ENCODE results near the gene VANGL1. TPM values are rescaled to one million over a fixed set of nuclear protein-coding genes. Genes with fewer than 3 reads are reported as not detected.

Gene VANGL1
- total and polyA plus RNA-seq, 2 of the 4 experiments (the other 2 are of a cell fraction): 6.1 to 6.7 TPM

- TF ChIP-seq FOS (IDR thresholded peaks at IDR 0.05; ENCODE audit: low read depth, low read length) (no peak), CTCF (conservative IDR thresholded peaks at IDR 0.05; ENCODE audit: low read depth, low read length) (no peak), RFX5 (IDR thresholded peaks at IDR 0.05; ENCODE audit: low read depth, low read length) (no peak)
- no peak overlapping the region for H3K18ac ChIP-seq (ENCODE audit: low read depth, low read length)
- DNase-seq: no peak
- H3K9ac ChIP-seq (ENCODE audit: low read depth, low read length): no peak overlapping the region
- POLR2A ChIA-PET (ENCODE audit: unreplicated experiment): no interaction called here
- no peak overlapping the region for H4K8ac ChIP-seq (ENCODE audit: low read depth in 2 of 2, low read length in 2 of 2)
- H3K14ac ChIP-seq (replicated peaks; ENCODE audit: low read depth, low read length): no peak overlapping the region
- in situ Hi-C loops (cut with MboI; ENCODE audit: low sequenced_read_pairs): no loop called here
- H4K20me1 ChIP-seq (ENCODE audit: insufficient read depth, low read length): no peaks in the 10 kb centered on the region
- ATAC-seq (ENCODE audit: low read depth): no peak
- no peak overlapping the region for H3K4ac ChIP-seq (ENCODE audit: low read depth, low read length)
- dilution Hi-C loops (cut with HindIII; ENCODE audit: low sequenced_read_pairs, unreplicated experiment): no loop called here
- no peak overlapping the region for H4K5ac ChIP-seq (ENCODE audit: low read depth, low read length)
- H3K27ac ChIP-seq (ENCODE audit: insufficient read depth, low read length): no peak overlapping the region
- CTCF ChIA-PET: interaction anchor here (1.0 kb wide), 1 partner anchor 30 kb away, joined by 3 read pairs; no protein-coding TSS in a partner anchor
- no peaks in the 10 kb centered on the region for H3K4me1 ChIP-seq (ENCODE audit: control insufficient read depth, insufficient read depth, low read length)
- no TSS peak for BruUV-seq (replicated peaks)
- no peak overlapping the region for H3K56ac ChIP-seq (ENCODE audit: extremely low read depth, insufficient read depth, low read length)
- no peak overlapping the region for H2BK15ac ChIP-seq (ENCODE audit: low read depth, low read length)
- no peak overlapping the region for H3K23ac ChIP-seq (ENCODE audit: low read depth, low read length)
- H3K79me1 ChIP-seq (ENCODE audit: low read depth in 1 of 2, low read length in 2 of 2): no peaks in the 10 kb centered on the region
- no peak overlapping the region for H2BK20ac ChIP-seq (ENCODE audit: low read depth, low read length)
- intact Hi-C loops (cut with micrococcal nuclease): no loop called here
- peaks cover 2% of the 10 kb centered on the region for H3K27me3 ChIP-seq (ENCODE audit: control insufficient read depth, insufficient read depth, low read length)
- no peak overlapping the region for H2BK5ac ChIP-seq (ENCODE audit: low read depth, low read length, poor library complexity, severe bottlenecking)
- H3K9me3 ChIP-seq (ENCODE audit: control insufficient read depth, insufficient read depth, low read length): no peaks in the 10 kb centered on the region
- no peak overlapping the region for H2AK5ac ChIP-seq (ENCODE audit: low read depth, low read length)
- WGBS, 2 experiments (ENCODE audit: extremely low coverage in 2 of 2, insufficient read length in 1 of 2): no CpG with 5 or more reads among the region's 1 CpG
- H3K4me2 ChIP-seq (ENCODE audit: low read depth, low read length): no peak overlapping the region
- H3K9me1 ChIP-seq (ENCODE audit: insufficient read depth, low read length): no peaks in the 10 kb centered on the region
- H4K91ac ChIP-seq (ENCODE audit: insufficient read depth, low read depth, low read length): no peak overlapping the region
- no peak overlapping the region for H3K4me3 ChIP-seq (ENCODE audit: insufficient read depth, low read depth, low read length)
- H3K36me3 ChIP-seq (ENCODE audit: control insufficient read depth, insufficient read depth, low read length): no peaks in the 10 kb centered on the region
- H2AK9ac ChIP-seq (replicated peaks; ENCODE audit: low read depth, low read length, poor library complexity): no peak overlapping the region
- no peak overlapping the region for H2AFZ ChIP-seq (replicated peaks; ENCODE audit: low read length, poor library complexity)
- no peak overlapping the region for H2BK120ac ChIP-seq (ENCODE audit: low read depth, low read length)
These were observed 99.0 kb downstream of the VANGL1 start for GRCh38 chr1:115740811-115741210.
